ENCODE data around the gene CLTA.

CLTA gene

DNA sequence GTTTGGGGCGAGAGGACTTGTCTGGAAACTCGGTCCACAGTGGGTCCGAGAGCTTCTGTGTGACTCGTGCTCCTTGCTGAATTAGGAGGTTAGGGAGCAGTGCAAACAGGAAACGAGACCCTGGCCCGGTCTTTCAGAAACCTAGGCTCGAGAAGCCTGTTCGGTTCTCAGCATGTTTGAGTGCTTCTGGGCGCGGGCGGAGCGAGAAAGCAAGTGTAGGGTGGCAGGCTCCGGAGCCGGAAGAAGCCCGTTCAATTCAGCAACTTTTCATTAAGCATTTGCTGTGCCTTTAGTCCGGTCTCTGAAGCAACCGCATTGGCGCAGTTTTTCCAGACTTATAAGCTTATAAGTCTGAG lies 547 bp downstream of the CLTA start:
- no peak overlapping the region for H2AFZ ChIP-seq (ENCODE audit: low read length)
- H3K4me3 ChIP-seq (ENCODE audit: low read depth, low read length, poor library complexity, severe bottlenecking), result peak overlapping the region; percentile 92
- peaks cover 36% of the 10 kb centered on the region for H3K4me1 ChIP-seq (ENCODE audit: insufficient read depth, low read length, severe bottlenecking)
- peak overlapping the region; percentile 90 for H3K9ac ChIP-seq (ENCODE audit: low read length)
- no peaks in the 10 kb centered on the region for H3K9me2 ChIP-seq (ENCODE audit: low read depth, low read length)
- H3K36me3 ChIP-seq (ENCODE audit: insufficient read depth, low read length), result peaks cover 28% of the 10 kb centered on the region; the same call in 1 of the 2 replicates
- peak overlapping the region; percentile 40 for H3K27ac ChIP-seq (ENCODE audit: low read depth, low read length, poor library complexity, severe bottlenecking)
- H3K79me2 ChIP-seq (ENCODE audit: insufficient read depth, low read length), result peaks cover 45% of the 10 kb centered on the region
- TF ChIP-seq EZH2 (IDR thresholded peaks at IDR 0.05; ENCODE audit: borderline replicate concordance, low read length), result no peak
- TF ChIP-seq, protein P1, sequence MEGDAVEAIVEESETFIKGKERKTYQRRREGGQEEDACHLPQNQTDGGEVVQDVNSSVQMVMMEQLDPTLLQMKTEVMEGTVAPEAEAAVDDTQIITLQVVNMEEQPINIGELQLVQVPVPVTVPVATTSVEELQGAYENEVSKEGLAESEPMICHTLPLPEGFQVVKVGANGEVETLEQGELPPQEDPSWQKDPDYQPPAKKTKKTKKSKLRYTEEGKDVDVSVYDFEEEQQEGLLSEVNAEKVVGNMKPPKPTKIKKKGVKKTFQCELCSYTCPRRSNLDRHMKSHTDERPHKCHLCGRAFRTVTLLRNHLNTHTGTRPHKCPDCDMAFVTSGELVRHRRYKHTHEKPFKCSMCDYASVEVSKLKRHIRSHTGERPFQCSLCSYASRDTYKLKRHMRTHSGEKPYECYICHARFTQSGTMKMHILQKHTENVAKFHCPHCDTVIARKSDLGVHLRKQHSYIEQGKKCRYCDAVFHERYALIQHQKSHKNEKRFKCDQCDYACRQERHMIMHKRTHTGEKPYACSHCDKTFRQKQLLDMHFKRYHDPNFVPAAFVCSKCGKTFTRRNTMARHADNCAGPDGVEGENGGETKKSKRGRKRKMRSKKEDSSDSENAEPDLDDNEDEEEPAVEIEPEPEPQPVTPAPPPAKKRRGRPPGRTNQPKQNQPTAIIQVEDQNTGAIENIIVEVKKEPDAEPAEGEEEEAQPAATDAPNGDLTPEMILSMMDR (IDR thresholded peaks at IDR 0.05; ENCODE audit: low read length), result no peak
- H3K27me3 ChIP-seq (ENCODE audit: insufficient read depth, low read length), result no peaks in the 10 kb centered on the region
- no peaks in the 10 kb centered on the region for H3F3A ChIP-seq (ENCODE audit: insufficient read depth, low read length)
- no peaks in the 10 kb centered on the region for H3K9me3 ChIP-seq (ENCODE audit: low read length)
- peak overlapping the region; percentile 97 for H3K4me2 ChIP-seq (ENCODE audit: low read length)
- H4K20me1 ChIP-seq (ENCODE audit: insufficient read depth, low read length), result no peaks in the 10 kb centered on the region

DNA sequence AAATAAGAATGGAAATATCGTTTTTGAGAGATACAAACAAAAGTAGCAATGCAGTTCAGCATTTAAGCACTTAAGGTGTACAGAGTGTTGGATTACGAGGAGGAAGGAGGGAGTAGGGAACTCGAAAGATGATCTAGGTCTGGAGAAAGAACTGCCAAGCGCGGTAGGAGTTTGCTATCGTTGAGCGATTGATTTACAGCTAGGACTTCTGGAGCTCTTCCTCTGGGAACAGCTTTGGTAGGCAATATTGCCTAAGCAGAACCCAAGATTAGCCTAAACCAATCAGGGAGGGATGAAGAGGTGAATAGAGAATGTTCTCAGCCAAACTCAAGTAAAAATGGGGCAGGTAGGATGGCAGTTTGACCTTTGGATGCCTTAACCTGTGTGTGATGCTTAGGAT lies 965 bp downstream of the CLTA start:
- Histone ChIP-seq H4K20me1 (ENCODE audit: insufficient read depth, low read length) (no peaks in the 10 kb centered on the region), H3K4me3 (ENCODE audit: low read depth, low read length, poor library complexity, severe bottlenecking) (peak overlapping the region; percentile 92), H3K9me3 (ENCODE audit: low read length) (no peaks in the 10 kb centered on the region), H3K4me2 (ENCODE audit: low read length) (peak overlapping the region; percentile 97), H3K27ac (ENCODE audit: low read depth, low read length, poor library complexity, severe bottlenecking) (no peak overlapping the region), H3K9ac (ENCODE audit: low read length) (peak overlapping the region; percentile 90), H3K79me2 (ENCODE audit: insufficient read depth, low read length) (peaks cover 45% of the 10 kb centered on the region), H2AFZ (ENCODE audit: low read length) (no peak overlapping the region), H3F3A (ENCODE audit: insufficient read depth, low read length) (no peaks in the 10 kb centered on the region), H3K27me3 (ENCODE audit: insufficient read depth, low read length) (no peaks in the 10 kb centered on the region), H3K9me2 (ENCODE audit: low read depth, low read length) (no peaks in the 10 kb centered on the region), H3K4me1 (ENCODE audit: insufficient read depth, low read length, severe bottlenecking) (peaks cover 36% of the 10 kb centered on the region), H3K36me3 (ENCODE audit: insufficient read depth, low read length) (peaks cover 30% of the 10 kb centered on the region; the same call in 1 of the 2 replicates)
- TF ChIP-seq EZH2 (IDR thresholded peaks at IDR 0.05; ENCODE audit: borderline replicate concordance, low read length), result no peak
- TF ChIP-seq, protein P1 (IDR thresholded peaks at IDR 0.05; ENCODE audit: low read length), result no peak

DNA sequence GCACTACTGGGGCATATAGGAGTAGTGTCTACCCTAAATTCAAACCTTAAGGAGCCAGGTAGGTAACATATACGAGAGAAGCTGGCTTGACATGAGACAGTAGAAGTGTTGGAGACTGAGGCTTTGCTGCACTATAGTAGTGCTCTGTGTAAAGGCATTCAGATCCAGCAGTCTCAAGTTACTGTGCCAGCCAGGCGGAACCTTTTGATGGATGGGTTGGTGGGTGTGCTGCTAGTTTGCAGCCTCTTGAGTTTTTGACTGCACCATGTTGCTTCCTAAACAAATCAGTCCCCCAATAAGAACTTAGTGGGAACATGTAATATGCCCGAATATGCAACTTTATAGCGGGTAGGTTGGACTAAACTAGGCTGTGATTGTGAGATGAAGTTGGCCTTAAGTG lies 1.5 kb downstream of the CLTA start:
- peak overlapping the region; percentile 97 for H3K4me2 ChIP-seq (ENCODE audit: low read length)
- H4K20me1 ChIP-seq (ENCODE audit: insufficient read depth, low read length), result no peaks in the 10 kb centered on the region
- peak overlapping the region; percentile 92 for H3K4me3 ChIP-seq (ENCODE audit: low read depth, low read length, poor library complexity, severe bottlenecking)
- H2AFZ ChIP-seq (ENCODE audit: low read length), result no peak overlapping the region
- H3F3A ChIP-seq (ENCODE audit: insufficient read depth, low read length), result no peaks in the 10 kb centered on the region
- H3K9me2 ChIP-seq (ENCODE audit: low read depth, low read length), result no peaks in the 10 kb centered on the region
- no peak overlapping the region for H3K27ac ChIP-seq (ENCODE audit: low read depth, low read length, poor library complexity, severe bottlenecking)
- TF ChIP-seq, protein P1 (IDR thresholded peaks at IDR 0.05; ENCODE audit: low read length), result no peak
- TF ChIP-seq EZH2 (IDR thresholded peaks at IDR 0.05; ENCODE audit: borderline replicate concordance, low read length), result no peak
- no peaks in the 10 kb centered on the region for H3K27me3 ChIP-seq (ENCODE audit: insufficient read depth, low read length)
- peaks cover 36% of the 10 kb centered on the region for H3K4me1 ChIP-seq (ENCODE audit: insufficient read depth, low read length, severe bottlenecking)
- peaks cover 35% of the 10 kb centered on the region; the same call in 1 of the 2 replicates for H3K36me3 ChIP-seq (ENCODE audit: insufficient read depth, low read length)
- H3K9ac ChIP-seq (ENCODE audit: low read length), result peak overlapping the region; percentile 90
- H3K9me3 ChIP-seq (ENCODE audit: low read length), result no peaks in the 10 kb centered on the region
- peaks cover 48% of the 10 kb centered on the region for H3K79me2 ChIP-seq (ENCODE audit: insufficient read depth, low read length)

Data from OCI-LY1 (cell line).